Mucosa of descending colon (tissue), 3 donors: ENCODE measurements around the gene ACSS1. TPM values are rescaled to one million over a fixed set of nuclear protein-coding genes. Genes with fewer than 3 reads are reported as not detected.

Source experiments
- ATAC-seq: fragments of 200-7000 bp; cut with Tn5 transposase; one replicate; pipeline ENCODE4 v1.9.1; 2020; ENCODE audit warnings: mild to moderate bottlenecking, moderate library complexity
- DNase-seq, 3 donors: peaks; one replicate each; pipeline ENCODE4 v3.0.0-alpha.2; 2020
- H3K36me3 ChIP-seq: fragments of 200-600 bp; one replicate; pipeline ENCODE4 v1.8.0; 2021; ENCODE audit warnings: low read depth, mild to moderate bottlenecking
- H3K4me1 ChIP-seq: fragments of 200-600 bp; one replicate; pipeline ENCODE4 v1.8.0; 2021; ENCODE audit warnings: low read depth, mild to moderate bottlenecking
- H3K4me3 ChIP-seq: fragments of 200-600 bp; one replicate; pipeline ENCODE4 v1.8.0; 2021; ENCODE audit warnings: mild to moderate bottlenecking
- H3K9me3 ChIP-seq: fragments of 200-600 bp; one replicate; pipeline ENCODE4 v1.8.0; 2021; ENCODE audit warnings: mild to moderate bottlenecking
- intact Hi-C, 2 donors: fragments of 100-400 bp; cut with DNase I in 1 of 2; cut with micrococcal nuclease in 1 of 2; formaldehyde crosslinking; loops; one replicate each; pipeline versions ENCODE4 v1.11.0 to v1.11.1; 2022; cut with DNase I, micrococcal nuclease
- total RNA-seq, 3 donors: library from RNA; stranded (reverse); fragmentation: NEBNext Ultra II Directional in 2 of 3; extraction: Animal tissue kit (Norgen Biotek cat#: 25700) in 2 of 3; gene quantifications; one replicate each; pipeline versions ENCODE4 v1.2.1 to v1.2.4, GENCODE V29; 2021 to 2023
- TF ChIP-seq, protein P1 (sequence below): fragments of 200-600 bp; IDR thresholded peaks from one replicate; pipeline ENCODE4 v1.8.0; 2022; ENCODE audit warnings: antibody characterized with exemption, mild to moderate bottlenecking
- donor health status: DM: no; HTN: no; CAD: no; lungs with moderate emphysema.
- donor health status: DM: no; HTN: no; CAD: no.
- donor health status: DM: no; HTN: yes; CAD: no.

The ACSS1 gene
- total RNA-seq, 3 donors from 2014 or later, result 29.8 to 37.9 (median 36.9) TPM

DNA sequence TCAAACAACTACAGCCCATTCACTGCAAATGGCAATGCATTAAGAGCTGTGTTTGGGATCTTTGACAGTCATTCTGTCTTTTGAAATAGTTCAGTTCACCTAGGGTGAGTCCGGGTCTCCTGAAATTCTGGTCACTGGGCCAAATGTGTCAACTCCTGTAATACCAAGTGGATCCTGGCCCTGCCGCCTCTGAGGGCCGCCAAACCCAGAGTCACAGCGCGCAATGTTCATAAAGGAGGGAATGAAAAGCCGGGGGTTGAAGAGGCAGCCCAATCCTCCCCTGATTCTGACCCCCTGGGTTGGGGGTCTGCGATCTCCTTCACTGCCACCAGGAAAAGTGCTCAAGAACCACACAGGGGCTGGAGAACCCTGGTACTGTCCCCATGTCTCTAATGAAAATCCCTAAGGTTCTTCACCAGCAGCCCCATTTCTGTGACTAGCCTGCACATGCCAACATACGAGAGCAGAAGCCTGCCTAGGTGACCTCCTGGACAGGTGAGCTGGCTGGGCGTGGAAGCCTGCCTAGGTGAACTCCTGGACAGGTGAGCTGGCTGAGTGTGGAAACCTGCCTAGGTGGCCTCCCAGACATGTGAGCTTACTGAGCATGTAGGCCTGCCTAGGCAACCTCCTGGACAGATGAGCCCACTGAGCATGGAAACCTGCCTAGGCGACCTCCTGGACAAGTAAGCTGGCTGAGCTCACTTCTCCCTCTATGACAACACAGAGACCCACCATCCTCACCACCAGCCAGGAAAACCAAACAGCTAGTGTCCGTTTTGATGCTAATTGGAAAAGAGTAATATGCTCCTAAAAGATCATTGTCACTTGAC, 49.3 kb downstream of the ACSS1 start:
- DNase-seq, result no peak
- Histone ChIP-seq H3K4me1 (no peaks in the 10 kb centered on the region), H3K4me3 (no peak overlapping the region), H3K36me3 (peaks cover 7% of the 10 kb centered on the region), H3K9me3 (no peaks in the 10 kb centered on the region)
- TF ChIP-seq, protein P1, sequence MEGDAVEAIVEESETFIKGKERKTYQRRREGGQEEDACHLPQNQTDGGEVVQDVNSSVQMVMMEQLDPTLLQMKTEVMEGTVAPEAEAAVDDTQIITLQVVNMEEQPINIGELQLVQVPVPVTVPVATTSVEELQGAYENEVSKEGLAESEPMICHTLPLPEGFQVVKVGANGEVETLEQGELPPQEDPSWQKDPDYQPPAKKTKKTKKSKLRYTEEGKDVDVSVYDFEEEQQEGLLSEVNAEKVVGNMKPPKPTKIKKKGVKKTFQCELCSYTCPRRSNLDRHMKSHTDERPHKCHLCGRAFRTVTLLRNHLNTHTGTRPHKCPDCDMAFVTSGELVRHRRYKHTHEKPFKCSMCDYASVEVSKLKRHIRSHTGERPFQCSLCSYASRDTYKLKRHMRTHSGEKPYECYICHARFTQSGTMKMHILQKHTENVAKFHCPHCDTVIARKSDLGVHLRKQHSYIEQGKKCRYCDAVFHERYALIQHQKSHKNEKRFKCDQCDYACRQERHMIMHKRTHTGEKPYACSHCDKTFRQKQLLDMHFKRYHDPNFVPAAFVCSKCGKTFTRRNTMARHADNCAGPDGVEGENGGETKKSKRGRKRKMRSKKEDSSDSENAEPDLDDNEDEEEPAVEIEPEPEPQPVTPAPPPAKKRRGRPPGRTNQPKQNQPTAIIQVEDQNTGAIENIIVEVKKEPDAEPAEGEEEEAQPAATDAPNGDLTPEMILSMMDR, result no peak
- intact Hi-C loops, result no loop called here
- peak; percentile 18 for ATAC-seq

DNA sequence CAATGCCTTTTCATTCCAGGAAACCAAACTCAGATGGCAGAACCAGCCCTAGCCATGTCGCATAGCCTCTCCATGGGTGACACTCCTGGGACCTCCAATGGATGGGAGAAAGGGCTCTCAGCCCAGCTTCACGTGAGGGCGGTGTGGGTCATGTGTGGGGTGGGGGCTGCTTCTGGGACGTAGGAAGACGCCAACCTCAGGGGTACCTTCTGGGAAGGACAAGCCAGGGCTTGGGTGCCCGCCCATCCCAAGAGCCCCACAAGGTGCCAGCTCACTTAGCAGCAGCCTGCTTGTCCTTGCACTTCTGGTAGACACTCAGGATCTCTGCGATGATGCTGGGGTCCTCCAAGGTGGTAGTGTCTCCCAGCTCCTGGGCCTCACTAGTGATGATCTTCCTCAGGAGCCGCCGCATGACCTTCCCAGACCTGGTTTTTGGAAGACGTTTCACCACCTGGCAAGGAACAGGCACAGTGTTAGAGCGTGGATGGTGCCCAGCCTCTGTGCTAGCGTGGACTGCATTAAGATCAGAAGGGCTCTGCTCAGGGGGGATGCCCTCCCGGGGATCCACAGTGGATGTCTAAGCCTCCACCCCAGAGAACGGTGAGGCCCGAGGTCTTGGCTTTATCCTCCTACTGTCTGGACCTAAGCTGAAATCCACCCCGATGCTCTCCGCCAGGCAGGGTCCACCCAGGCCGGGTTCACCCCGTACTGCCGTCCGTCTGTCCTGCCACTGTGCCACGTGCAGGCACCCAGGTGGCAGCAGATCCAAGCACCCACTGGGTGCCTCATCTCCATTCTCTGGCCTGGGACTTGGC, 50.2 kb downstream of the ACSS1 start:
- H3K4me3 ChIP-seq, result no peak overlapping the region
- peaks cover 7% of the 10 kb centered on the region for H3K36me3 ChIP-seq
- DNase-seq (no peak), ATAC-seq (no peak)
- H3K9me3 ChIP-seq, result no peaks in the 10 kb centered on the region
- TF ChIP-seq, protein P1, result no peak
- no peaks in the 10 kb centered on the region for H3K4me1 ChIP-seq
- intact Hi-C loops, result no loop called here

DNA sequence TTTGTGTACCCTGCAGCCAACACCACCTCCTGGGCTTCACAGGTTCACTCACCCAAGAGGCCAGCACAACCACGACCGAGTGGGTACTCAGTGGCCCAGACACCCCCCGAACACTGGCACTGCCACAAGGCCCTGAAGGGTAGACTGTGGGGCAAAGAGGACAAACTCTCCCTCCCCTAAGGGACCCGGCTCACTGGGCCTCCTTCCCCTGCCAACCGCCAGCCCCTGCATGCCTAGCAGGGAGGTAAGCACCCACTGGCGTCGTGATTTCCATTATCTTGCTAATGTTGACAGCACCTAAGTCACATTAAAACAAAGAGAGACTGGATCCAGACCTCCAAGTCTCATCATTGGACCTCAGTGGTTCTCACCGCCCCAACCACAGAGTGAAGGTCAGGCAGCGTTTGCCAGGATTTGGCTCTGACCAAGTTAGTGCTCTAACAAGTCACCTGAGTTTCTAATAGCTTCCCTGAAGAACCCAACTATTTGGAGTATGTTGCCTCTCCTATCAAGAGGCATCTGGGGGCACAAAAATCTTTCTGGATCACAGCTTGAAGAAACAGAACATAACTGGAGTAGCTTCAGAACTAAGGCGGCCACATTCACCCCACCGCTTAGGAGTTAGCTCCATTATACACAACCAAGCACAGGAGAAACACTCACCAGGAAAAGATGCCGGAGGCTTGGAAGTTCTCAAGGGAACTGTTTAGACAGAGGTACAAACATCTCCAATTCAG, 51.3 kb downstream of the ACSS1 start:
- Histone ChIP-seq H3K4me1 (no peaks in the 10 kb centered on the region), H3K4me3 (no peak overlapping the region), H3K36me3 (peaks cover 7% of the 10 kb centered on the region), H3K9me3 (no peaks in the 10 kb centered on the region)
- TF ChIP-seq, protein P1, result no peak
- intact Hi-C loops, result no loop called here
- no peak for ATAC-seq
- DNase-seq, result no peak

DNA sequence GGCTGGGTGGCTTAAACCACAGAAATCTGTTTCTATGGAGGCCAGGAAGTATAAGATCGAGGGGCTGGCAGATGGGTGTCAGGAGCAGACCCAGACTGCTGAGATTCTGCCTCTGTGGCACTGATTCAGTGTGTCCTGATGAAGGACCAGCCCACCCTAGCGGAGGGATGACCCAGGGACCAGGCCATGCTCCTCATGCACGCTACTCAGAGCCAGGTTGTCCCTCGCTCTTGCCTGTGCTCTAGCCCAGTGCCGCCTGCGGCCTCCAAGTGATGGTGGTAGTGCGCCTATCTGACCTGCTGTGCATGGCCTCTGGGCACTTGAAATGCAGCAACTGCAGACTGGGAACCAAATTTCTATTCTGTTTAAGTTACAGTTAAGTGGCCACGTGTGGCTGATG, 52.3 kb downstream of the ACSS1 start:
- H3K36me3 ChIP-seq, result peaks cover 7% of the 10 kb centered on the region
- TF ChIP-seq, protein P1, result no peak
- no peaks in the 10 kb centered on the region for H3K9me3 ChIP-seq
- no peaks in the 10 kb centered on the region for H3K4me1 ChIP-seq
- intact Hi-C loops, result no loop called here
- ATAC-seq (no peak), DNase-seq (no peak)
- no peak overlapping the region for H3K4me3 ChIP-seq

DNA sequence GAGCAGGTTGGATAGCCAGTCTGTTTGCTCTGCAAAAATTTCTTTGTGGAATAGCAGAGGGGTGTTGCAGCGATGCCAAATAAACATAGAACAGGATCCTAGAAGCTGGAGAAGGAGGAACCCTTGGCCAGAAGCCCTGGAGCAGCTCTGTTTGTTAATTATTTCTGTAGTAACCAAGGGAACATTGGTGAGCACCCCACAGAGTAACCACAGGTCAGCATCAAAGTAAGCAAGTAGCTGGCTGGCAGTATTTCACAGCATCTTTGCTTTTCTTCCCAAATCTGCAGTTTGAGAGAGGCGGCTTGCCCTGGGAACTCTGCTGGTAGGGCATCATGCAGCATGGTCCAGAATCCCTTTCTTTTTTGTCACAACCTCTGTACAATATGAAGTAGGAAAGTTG, 52.7 kb downstream of the ACSS1 start:
- peak; percentile 13 for ATAC-seq
- intact Hi-C loops, result no loop called here

More for the DNA sequence above, 52.7 kb downstream of the ACSS1 start:
- Histone ChIP-seq H3K4me3 (no peak overlapping the region), H3K9me3 (no peaks in the 10 kb centered on the region), H3K4me1 (no peaks in the 10 kb centered on the region), H3K36me3 (peaks cover 7% of the 10 kb centered on the region)
- no peak for DNase-seq
- TF ChIP-seq, protein P1, result no peak
